ENCODE data around the gene PTPRT.

DNA sequence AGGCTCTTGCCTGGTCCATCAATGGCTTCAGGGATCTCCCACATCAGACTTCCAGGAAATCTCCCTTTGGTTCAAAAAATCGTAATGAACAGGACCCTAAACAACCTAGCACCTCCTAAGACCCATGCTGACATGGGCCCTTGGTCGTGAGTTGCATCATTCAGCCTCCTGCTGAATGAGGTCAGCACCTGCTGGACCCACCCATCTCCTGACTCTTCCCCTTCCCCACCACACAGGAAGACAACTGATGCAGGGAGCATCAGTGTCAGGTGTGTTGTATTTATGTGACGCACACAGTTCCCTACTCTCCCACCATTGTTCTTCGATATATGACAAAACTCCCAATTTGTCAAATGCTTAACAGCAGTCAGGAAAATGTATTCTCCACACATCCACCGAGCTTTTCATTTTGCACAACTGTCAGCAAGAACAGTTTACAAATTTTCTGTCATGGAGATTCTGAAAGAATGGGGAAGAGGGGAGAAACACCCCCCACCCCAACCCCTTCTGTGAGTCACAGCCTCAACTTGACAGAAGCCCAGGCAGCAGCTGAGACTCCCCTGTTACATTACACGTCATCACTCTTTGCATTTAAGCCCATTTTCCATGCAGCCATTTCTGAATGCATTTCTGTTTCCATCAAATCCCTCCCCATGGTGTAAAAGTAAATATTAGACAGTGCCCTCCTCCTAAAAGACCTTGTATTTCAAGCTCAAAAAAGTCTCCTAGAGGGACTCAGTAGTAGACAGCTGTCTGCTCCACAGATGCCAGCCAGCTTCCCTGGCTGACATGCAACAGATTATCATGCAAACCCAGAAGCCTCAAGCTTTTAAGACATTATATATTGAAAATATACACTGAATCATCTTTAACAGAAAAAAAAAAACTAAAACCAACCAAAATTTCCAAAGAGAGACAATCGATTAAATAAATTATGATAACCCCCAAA, 577.5 kb downstream of the PTPRT start:
- TF ChIP-seq EZH2phosphoT487 (IDR thresholded peaks at IDR 0.05; ENCODE audit: borderline replicate concordance) (no peak), RAD21 (IDR thresholded peaks at IDR 0.05; ENCODE audit: low read depth) (no peak), EZH2 (IDR thresholded peaks at IDR 0.05) (no peak), YY1 (IDR thresholded peaks at IDR 0.05; ENCODE audit: extremely low read depth, insufficient replicate concordance, low read depth, low read length) (no peak)
- TF ChIP-seq, protein P1, sequence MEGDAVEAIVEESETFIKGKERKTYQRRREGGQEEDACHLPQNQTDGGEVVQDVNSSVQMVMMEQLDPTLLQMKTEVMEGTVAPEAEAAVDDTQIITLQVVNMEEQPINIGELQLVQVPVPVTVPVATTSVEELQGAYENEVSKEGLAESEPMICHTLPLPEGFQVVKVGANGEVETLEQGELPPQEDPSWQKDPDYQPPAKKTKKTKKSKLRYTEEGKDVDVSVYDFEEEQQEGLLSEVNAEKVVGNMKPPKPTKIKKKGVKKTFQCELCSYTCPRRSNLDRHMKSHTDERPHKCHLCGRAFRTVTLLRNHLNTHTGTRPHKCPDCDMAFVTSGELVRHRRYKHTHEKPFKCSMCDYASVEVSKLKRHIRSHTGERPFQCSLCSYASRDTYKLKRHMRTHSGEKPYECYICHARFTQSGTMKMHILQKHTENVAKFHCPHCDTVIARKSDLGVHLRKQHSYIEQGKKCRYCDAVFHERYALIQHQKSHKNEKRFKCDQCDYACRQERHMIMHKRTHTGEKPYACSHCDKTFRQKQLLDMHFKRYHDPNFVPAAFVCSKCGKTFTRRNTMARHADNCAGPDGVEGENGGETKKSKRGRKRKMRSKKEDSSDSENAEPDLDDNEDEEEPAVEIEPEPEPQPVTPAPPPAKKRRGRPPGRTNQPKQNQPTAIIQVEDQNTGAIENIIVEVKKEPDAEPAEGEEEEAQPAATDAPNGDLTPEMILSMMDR (IDR thresholded peaks at IDR 0.05 in 2 of 3, conservative IDR thresholded peaks at IDR 0.05 in 1 of 3; ENCODE audit: borderline replicate concordance in 1 of 3, insufficient read depth in 1 of 3, low read depth in 2 of 3, low read length in 2 of 3) = no peak

All from HCT116 (cell line).